Vagina (tissue), 2 donors: ENCODE data around the gene ZPLD1. TPM values are rescaled to one million over a fixed set of nuclear protein-coding genes. Genes with fewer than 3 reads are reported as not detected.

ENCODE experiments used
- DNase-seq, 2 donors: peaks; one replicate each; pipeline ENCODE4 v3.0.0-alpha.2; 2017; ENCODE audit errors: extremely low spot score in 2 of 2
- H3K27ac ChIP-seq: fragments of 200-600 bp; sonication (generic); one replicate; pipeline ENCODE4 v1.5.1; 2019
- H3K27me3 ChIP-seq: fragments of 200-600 bp; sonication (generic); one replicate; pipeline ENCODE4 v1.5.1; 2019
- H3K36me3 ChIP-seq, 2 donors: fragments of 200-600 bp; sonication (generic); one replicate each; pipeline ENCODE4 v1.5.1; 2017 to 2019
- H3K4me1 ChIP-seq: fragments of 200-600 bp; sonication (generic); one replicate; pipeline ENCODE4 v1.5.1; 2019
- H3K4me3 ChIP-seq, 2 donors: fragments of 200-600 bp; sonication (generic); 1 replicate in 1 of 2; 2 replicates in 1 of 2; pipeline ENCODE4 v1.5.1; 2016 to 2019
- H3K9me3 ChIP-seq: fragments of 200-600 bp; sonication (generic); one replicate; pipeline ENCODE4 v1.5.1; 2019
- CTCF ChIP-seq, 3 experiments: fragments of 450-650 bp in 2 of 3; fragments of 200-600 bp in 1 of 3; sonication (generic) in 1 of 3; IDR thresholded peaks; one replicate each; pipeline ENCODE4 v1.5.1; 2017 to 2019; ENCODE audit warnings: antibody characterized with exemption in 3 of 3, mild to moderate bottlenecking in 2 of 3, moderate library complexity in 2 of 3
- POLR2A ChIP-seq, 2 donors: fragments of 450-650 bp; IDR thresholded peaks; one replicate each; pipeline ENCODE4 v1.6.1; 2017; ENCODE audit warnings: antibody characterized with exemption in 2 of 2, mild to moderate bottlenecking in 2 of 2, moderate library complexity in 2 of 2
- POLR2AphosphoS5 ChIP-seq, 2 donors: sonication (generic); formaldehyde crosslinking; IDR thresholded peaks; one replicate each; pipeline ENCODE4 v1.9.0; 2017; ENCODE audit warnings: antibody characterized with exemption in 2 of 2, mild to moderate bottlenecking in 2 of 2, low read depth in 1 of 2; ENCODE audit not compliant: insufficient read depth in 1 of 2
- intact Hi-C: fragments of 100-400 bp; cut with DNase I; formaldehyde crosslinking; loops from one replicate; pipeline ENCODE4 v1.15.1; 2023
- total RNA-seq: library from RNA; depleted of rRNA; stranded (reverse); fragments of >200 nt; gene quantifications from one replicate; pipeline ENCODE4 v1.2.3, GENCODE V29; 2016

ZPLD1 gene
- total RNA-seq, 1 donor from 2014 or later: not detected

GRCh38 chr3:102457644-102458043 is 22.8 kb downstream of the ZPLD1 start:
- no peaks in the 10 kb centered on the region for H3K4me1 ChIP-seq
- no peaks in the 10 kb centered on the region for H3K36me3 ChIP-seq
- H3K9me3 ChIP-seq: no peaks in the 10 kb centered on the region
- H3K4me3 ChIP-seq: no peak overlapping the region
- TF ChIP-seq POLR2A (IDR thresholded peaks at IDR 0.05): no peak
- no peak for TF ChIP-seq CTCF (IDR thresholded peaks at IDR 0.05)
- TF ChIP-seq POLR2AphosphoS5 (IDR thresholded peaks at IDR 0.05; ENCODE audit: insufficient read depth in 1 of 2, low read depth in 1 of 2): no peak
- H3K27me3 ChIP-seq: no peaks in the 10 kb centered on the region
- intact Hi-C loops: no loop called here
- H3K27ac ChIP-seq: no peak overlapping the region
- no peak for DNase-seq

- no peak for DNase-seq
- H3K36me3 ChIP-seq: no peaks in the 10 kb centered on the region
- no peaks in the 10 kb centered on the region for H3K27me3 ChIP-seq
- intact Hi-C loops: no loop called here
- H3K4me3 ChIP-seq: no peak overlapping the region
- no peak for TF ChIP-seq CTCF (IDR thresholded peaks at IDR 0.05)
- H3K27ac ChIP-seq: no peak overlapping the region
- no peaks in the 10 kb centered on the region for H3K4me1 ChIP-seq
- no peaks in the 10 kb centered on the region for H3K9me3 ChIP-seq
These were observed 25.8 kb downstream of the ZPLD1 start for GRCh38 chr3:102460579-102460978.

- Histone ChIP-seq H3K9me3 (no peaks in the 10 kb centered on the region), H3K4me1 (no peaks in the 10 kb centered on the region), H3K27ac (no peak overlapping the region), H3K36me3 (no peaks in the 10 kb centered on the region), H3K4me3 (no peak overlapping the region), H3K27me3 (no peaks in the 10 kb centered on the region)
- TF ChIP-seq CTCF (IDR thresholded peaks at IDR 0.05): no peak
- no peak for TF ChIP-seq POLR2A (IDR thresholded peaks at IDR 0.05)
- no peak for TF ChIP-seq POLR2AphosphoS5 (IDR thresholded peaks at IDR 0.05; ENCODE audit: insufficient read depth in 1 of 2, low read depth in 1 of 2)
- DNase-seq: no peak
- intact Hi-C loops: no loop called here
These were observed 29.4 kb downstream of the ZPLD1 start for GRCh38 chr3:102464261-102464660.

- intact Hi-C loops: no loop called here
- H3K4me1 ChIP-seq: no peaks in the 10 kb centered on the region
- no peaks in the 10 kb centered on the region for H3K36me3 ChIP-seq
- no peak for TF ChIP-seq POLR2A (IDR thresholded peaks at IDR 0.05)
- TF ChIP-seq CTCF (IDR thresholded peaks at IDR 0.05): no peak
- no peak for TF ChIP-seq POLR2AphosphoS5 (IDR thresholded peaks at IDR 0.05; ENCODE audit: insufficient read depth in 1 of 2, low read depth in 1 of 2)
- H3K4me3 ChIP-seq: no peak overlapping the region
- no peak overlapping the region for H3K27ac ChIP-seq
- H3K9me3 ChIP-seq: no peaks in the 10 kb centered on the region
- H3K27me3 ChIP-seq: no peaks in the 10 kb centered on the region
- DNase-seq: no peak
These were observed 31.2 kb downstream of the ZPLD1 start for GRCh38 chr3:102466001-102466400.

GRCh38 chr3:102470066-102470465 is 35.3 kb downstream of the ZPLD1 start:
- DNase-seq: no peak
- no peaks in the 10 kb centered on the region for H3K4me1 ChIP-seq
- H3K36me3 ChIP-seq: no peaks in the 10 kb centered on the region
- intact Hi-C loops: no loop called here
- no peaks in the 10 kb centered on the region for H3K9me3 ChIP-seq
- H3K27me3 ChIP-seq: no peaks in the 10 kb centered on the region
- H3K27ac ChIP-seq: no peak overlapping the region
- no peak overlapping the region for H3K4me3 ChIP-seq
- TF ChIP-seq POLR2AphosphoS5 (IDR thresholded peaks at IDR 0.05; ENCODE audit: insufficient read depth in 1 of 2, low read depth in 1 of 2) (no peak), CTCF (IDR thresholded peaks at IDR 0.05) (no peak), POLR2A (IDR thresholded peaks at IDR 0.05) (no peak)
